NT2/D1 (cell line): ENCODE results near the gene OSBPL6.

Source experiments
- DNase-seq: peaks from one replicate; pipeline ENCODE4 v3.0.0-alpha.2; 2011; ENCODE audit warnings: low read depth, low spot score
- H3K27me3 ChIP-seq: 2 replicates; pipeline ENCODE4 v1.6.0; 2011; ENCODE audit warnings: mild to moderate bottlenecking; ENCODE audit not compliant: insufficient read length, insufficient read depth
- H3K36me3 ChIP-seq: 2 replicates; pipeline ENCODE4 v1.6.1; 2011; ENCODE audit warnings: mild to moderate bottlenecking, low read length, mixed read lengths; ENCODE audit not compliant: insufficient read depth, insufficient read length
- H3K4me1 ChIP-seq: 2 replicates; pipeline ENCODE4 v1.5.1; 2011; ENCODE audit not compliant: insufficient read depth, insufficient read length
- H3K4me3 ChIP-seq: 2 replicates; pipeline ENCODE4 v1.5.1; 2011; ENCODE audit warnings: low read depth; ENCODE audit not compliant: insufficient read length
- H3K9ac ChIP-seq: 2 replicates; pipeline ENCODE4 v1.6.0; 2011; ENCODE audit warnings: low read depth; ENCODE audit not compliant: insufficient read length
- H3K9me3 ChIP-seq: 2 replicates; pipeline ENCODE4 v1.5.1; 2011; ENCODE audit warnings: mild to moderate bottlenecking, low read length; ENCODE audit not compliant: insufficient read depth
- SUZ12 ChIP-seq: IDR thresholded peaks from 2 replicates; pipeline ENCODE4 v1.6.1; 2011; ENCODE audit not compliant: insufficient read length, insufficient read depth; ENCODE audit errors: extremely low read depth
- YY1 ChIP-seq: IDR thresholded peaks from 2 replicates; pipeline ENCODE4 v1.6.1; 2011; ENCODE audit not compliant: insufficient read length, insufficient read depth
- ZNF274 ChIP-seq: IDR thresholded peaks from 2 replicates; pipeline ENCODE4 v1.6.1; 2011; ENCODE audit warnings: mild to moderate bottlenecking, low read depth, low read length

OSBPL6 gene

GRCh38 chr2:178250429-178250828, 56.1 kb downstream of the OSBPL6 start:
- no peaks in the 10 kb centered on the region for H3K4me1 ChIP-seq
- no peak overlapping the region for H3K9ac ChIP-seq
- no peak for TF ChIP-seq YY1
- no peak for TF ChIP-seq ZNF274
- no peak for TF ChIP-seq SUZ12
- DNase-seq: no peak
- H3K4me3 ChIP-seq: no peak overlapping the region
- no peaks in the 10 kb centered on the region for H3K36me3 ChIP-seq
- no peaks in the 10 kb centered on the region for H3K9me3 ChIP-seq
- H3K27me3 ChIP-seq: no peaks in the 10 kb centered on the region

GRCh38 chr2:178251151-178251955, 57.0 kb downstream of the OSBPL6 start:
- Histone ChIP-seq H3K4me1 (no peaks in the 10 kb centered on the region), H3K9ac (no peak overlapping the region), H3K27me3 (no peaks in the 10 kb centered on the region), H3K36me3 (no peaks in the 10 kb centered on the region), H3K9me3 (no peaks in the 10 kb centered on the region), H3K4me3 (no peak overlapping the region)
- TF ChIP-seq SUZ12: no peak
- no peak for DNase-seq

- Histone ChIP-seq H3K9me3 (no peaks in the 10 kb centered on the region), H3K36me3 (no peaks in the 10 kb centered on the region), H3K4me3 (no peak overlapping the region), H3K9ac (no peak overlapping the region), H3K4me1 (no peaks in the 10 kb centered on the region), H3K27me3 (no peaks in the 10 kb centered on the region)
- DNase-seq: no peak
- TF ChIP-seq ZNF274 (no peak), SUZ12 (no peak), YY1 (no peak)
Observed at GRCh38 chr2:178256382-178257042, 62.2 kb downstream of the OSBPL6 start.

GRCh38 chr2:178257127-178257526, 62.8 kb downstream of the OSBPL6 start:
- H3K9me3 ChIP-seq: no peaks in the 10 kb centered on the region
- no peaks in the 10 kb centered on the region for H3K4me1 ChIP-seq
- no peaks in the 10 kb centered on the region for H3K27me3 ChIP-seq
- no peaks in the 10 kb centered on the region for H3K36me3 ChIP-seq
- no peak overlapping the region for H3K9ac ChIP-seq
- TF ChIP-seq YY1: no peak
- no peak for TF ChIP-seq ZNF274
- TF ChIP-seq SUZ12: no peak
- no peak overlapping the region for H3K4me3 ChIP-seq
- no peak for DNase-seq

GRCh38 chr2:178258916-178259315, 64.6 kb downstream of the OSBPL6 start:
- Histone ChIP-seq H3K9ac (no peak overlapping the region), H3K36me3 (peaks cover 3% of the 10 kb centered on the region), H3K4me1 (no peaks in the 10 kb centered on the region), H3K4me3 (no peak overlapping the region), H3K27me3 (no peaks in the 10 kb centered on the region), H3K9me3 (no peaks in the 10 kb centered on the region)
- TF ChIP-seq SUZ12: no peak
- no peak for TF ChIP-seq ZNF274
- no peak for TF ChIP-seq YY1
- DNase-seq: no peak

- H3K4me3 ChIP-seq: no peak overlapping the region
Observed at GRCh38 chr2:178263159-178263860, 69.0 kb downstream of the OSBPL6 start.

GRCh38 chr2:178264211-178264610, 69.9 kb downstream of the OSBPL6 start:
- Histone ChIP-seq H3K4me1 (no peaks in the 10 kb centered on the region), H3K27me3 (no peaks in the 10 kb centered on the region), H3K4me3 (no peak overlapping the region), H3K9me3 (no peaks in the 10 kb centered on the region), H3K9ac (no peak overlapping the region), H3K36me3 (peaks cover 3% of the 10 kb centered on the region)
- TF ChIP-seq SUZ12: no peak
- no peak for TF ChIP-seq YY1
- no peak for TF ChIP-seq ZNF274
- no peak for DNase-seq

More at GRCh38 chr2:178263159-178263860, 69.0 kb downstream of the OSBPL6 start:
- Histone ChIP-seq H3K9ac (no peak overlapping the region), H3K9me3 (no peaks in the 10 kb centered on the region), H3K4me1 (no peaks in the 10 kb centered on the region), H3K36me3 (peaks cover 3% of the 10 kb centered on the region), H3K27me3 (no peaks in the 10 kb centered on the region)
- DNase-seq: no peak
- TF ChIP-seq YY1 (no peak), ZNF274 (no peak), SUZ12 (no peak)
